GM21381 (cell line): ENCODE data around the gene ALDH1L1.

ENCODE experiments used
- ATAC-seq: cut with Tn5 transposase; IDR thresholded peaks from one replicate; pipeline ENCODE4 v1.9.1; 2021; ENCODE audit warnings: mild to moderate bottlenecking, moderate library complexity; ENCODE audit not compliant: unreplicated experiment

Gene ALDH1L1

GRCh38 chr3:126155819-126156218, 24.6 kb downstream of the ALDH1L1 start:
- no peak for ATAC-seq

GRCh38 chr3:126155280-126155640, 25.1 kb downstream of the ALDH1L1 start:
- ATAC-seq = no peak

- no peak for ATAC-seq
Measured at GRCh38 chr3:126154391-126155279, 25.8 kb downstream of the ALDH1L1 start.

GRCh38 chr3:126153695-126154360, 26.6 kb downstream of the ALDH1L1 start:
- ATAC-seq = no peak

- ATAC-seq = no peak
Measured at GRCh38 chr3:126152901-126153694, 27.3 kb downstream of the ALDH1L1 start.

- no peak for ATAC-seq
Measured at GRCh38 chr3:126152458-126152857, 27.9 kb downstream of the ALDH1L1 start.

- no peak for ATAC-seq
Measured at GRCh38 chr3:126151562-126152302, 28.7 kb downstream of the ALDH1L1 start.

- no peak for ATAC-seq
Measured at GRCh38 chr3:126149960-126150515, 30.3 kb downstream of the ALDH1L1 start.

GRCh38 chr3:126149256-126149902, 31.0 kb downstream of the ALDH1L1 start:
- ATAC-seq = no peak

- ATAC-seq = no peak
Measured at GRCh38 chr3:126147932-126148683, 32.3 kb downstream of the ALDH1L1 start.

GRCh38 chr3:126147147-126147931, 33.0 kb downstream of the ALDH1L1 start:
- ATAC-seq = no peak

- ATAC-seq = no peak
Measured at GRCh38 chr3:126146525-126147146, 33.8 kb downstream of the ALDH1L1 start.

- ATAC-seq = no peak
Measured at GRCh38 chr3:126146034-126146433, 34.4 kb downstream of the ALDH1L1 start.

- no peak for ATAC-seq
Measured at GRCh38 chr3:126142652-126143051, 37.7 kb downstream of the ALDH1L1 start.

- no peak for ATAC-seq
Measured at GRCh38 chr3:126137490-126138130, 42.8 kb downstream of the ALDH1L1 start.

- no peak for ATAC-seq
Measured at GRCh38 chr3:126136428-126137220, 43.8 kb downstream of the ALDH1L1 start.
